HG03342 (cell line): ENCODE data around the gene INS.

ENCODE experiments used
- ATAC-seq: cut with Tn5 transposase; IDR thresholded peaks from one replicate; pipeline ENCODE4 v1.9.1; 2021; ENCODE audit warnings: mild to moderate bottlenecking, moderate library complexity; ENCODE audit not compliant: unreplicated experiment

Gene INS

GRCh38 chr11:2167141-2168045, 6.4 kb upstream of the INS start:
- ATAC-seq: no peak

- no peak for ATAC-seq
Measured at GRCh38 chr11:2166091-2166851, 5.3 kb upstream of the INS start.

- no peak for ATAC-seq
Measured at GRCh38 chr11:2165571-2165970, 4.6 kb upstream of the INS start.

- no peak for ATAC-seq
Measured at GRCh38 chr11:2164861-2165555, 4.0 kb upstream of the INS start.

GRCh38 chr11:2164081-2164480, 3.1 kb upstream of the INS start:
- ATAC-seq: no peak

GRCh38 chr11:2163428-2163978, 2.5 kb upstream of the INS start:
- ATAC-seq: no peak

GRCh38 chr11:2159536-2160413, 1.2 kb downstream of the INS start:
- no peak for ATAC-seq

GRCh38 chr11:2158966-2159365, 2.0 kb downstream of the INS start:
- ATAC-seq: no peak

GRCh38 chr11:2158296-2158737, 2.7 kb downstream of the INS start:
- ATAC-seq: no peak

- ATAC-seq: no peak
Measured at GRCh38 chr11:2157294-2158040, 3.5 kb downstream of the INS start.

- no peak for ATAC-seq
Measured at GRCh38 chr11:2156416-2157182, 4.4 kb downstream of the INS start.

- ATAC-seq: no peak
Measured at GRCh38 chr11:2155511-2155910, 5.5 kb downstream of the INS start.

GRCh38 chr11:2154889-2155288, 6.1 kb downstream of the INS start:
- no peak for ATAC-seq

- no peak for ATAC-seq
Measured at GRCh38 chr11:2154195-2154585, 6.8 kb downstream of the INS start.

- ATAC-seq: no peak
Measured at GRCh38 chr11:2153581-2154194, 7.3 kb downstream of the INS start.

GRCh38 chr11:2151500-2152257, 9.3 kb downstream of the INS start:
- ATAC-seq: no peak
